ENCODE measurements around the gene BCAP31.
A peak's percentile ranks its signal among the peaks of the same experiment; 100 is the strongest.

Gene BCAP31

GRCh38 chrX:153739754-153740486, 15.7 kb upstream of the BCAP31 start:
- H3K9me3 ChIP-seq (ENCODE audit: control insufficient read depth, low read length), result no peaks in the 10 kb centered on the region
- no peak overlapping the region for H3K9ac ChIP-seq (ENCODE audit: low read length)

GRCh38 chrX:153738056-153738605, 13.9 kb upstream of the BCAP31 start:
- H3K9me3 ChIP-seq (ENCODE audit: control insufficient read depth, low read length), result no peaks in the 10 kb centered on the region
- H3K9ac ChIP-seq (ENCODE audit: low read length), result no peak overlapping the region
- no peaks in the 10 kb centered on the region for H3K27me3 ChIP-seq (replicated peaks; ENCODE audit: control insufficient read depth, insufficient read depth, low read length)
- H3K4me3 ChIP-seq (ENCODE audit: low read length), result no peak overlapping the region
- no peak for DNase-seq (ENCODE audit: low read depth)
- peaks cover under 1% of the 10 kb centered on the region for H3K4me1 ChIP-seq (ENCODE audit: control insufficient read depth, insufficient read depth, low read length)
- H3K36me3 ChIP-seq (ENCODE audit: control insufficient read depth, insufficient read depth, low read length, severe bottlenecking), result peaks cover 16% of the 10 kb centered on the region

More at GRCh38 chrX:153739754-153740486, 15.7 kb upstream of the BCAP31 start:
- H3K4me1 ChIP-seq (ENCODE audit: control insufficient read depth, insufficient read depth, low read length), result peaks cover 5% of the 10 kb centered on the region
- H3K27me3 ChIP-seq (replicated peaks; ENCODE audit: control insufficient read depth, insufficient read depth, low read length), result no peaks in the 10 kb centered on the region
- DNase-seq (ENCODE audit: low read depth), result no peak
- no peak overlapping the region for H3K4me3 ChIP-seq (ENCODE audit: low read length)
- peaks cover 16% of the 10 kb centered on the region for H3K36me3 ChIP-seq (ENCODE audit: control insufficient read depth, insufficient read depth, low read length, severe bottlenecking)

DNA sequence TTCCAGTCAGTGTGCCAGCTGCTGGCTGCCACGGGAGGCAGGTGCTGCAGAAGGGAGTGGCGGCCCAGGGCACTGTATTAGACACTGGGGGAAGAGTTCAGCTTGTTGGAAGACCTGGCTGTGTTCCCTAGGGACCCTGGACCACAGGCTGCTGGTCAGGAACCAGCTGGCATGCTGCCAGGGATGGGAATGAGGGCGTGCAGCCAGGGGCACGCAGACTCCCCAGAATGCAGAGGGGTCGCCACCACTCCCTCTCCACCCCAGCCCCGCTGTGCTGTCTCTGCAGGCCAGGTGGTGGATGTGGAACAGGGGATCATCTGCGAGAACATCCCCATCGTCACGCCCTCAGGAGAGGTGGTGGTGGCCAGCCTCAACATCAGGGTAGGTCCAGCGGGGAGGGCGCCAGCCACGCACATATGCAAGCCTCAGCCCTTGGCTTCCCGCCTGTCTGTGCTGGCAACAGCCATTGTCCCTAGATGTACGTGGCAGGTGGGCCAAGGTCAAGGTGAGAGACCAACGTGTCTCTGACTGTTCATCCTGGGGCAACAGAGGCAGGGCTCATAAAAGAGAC, 12.8 kb upstream of the BCAP31 start:
- Histone ChIP-seq H3K9me3 (ENCODE audit: control insufficient read depth, low read length) (peaks cover 3% of the 10 kb centered on the region), H3K4me1 (ENCODE audit: control insufficient read depth, insufficient read depth, low read length) (no peaks in the 10 kb centered on the region), H3K27me3 (replicated peaks; ENCODE audit: control insufficient read depth, insufficient read depth, low read length) (no peaks in the 10 kb centered on the region), H3K9ac (ENCODE audit: low read length) (no peak overlapping the region), H3K4me3 (ENCODE audit: low read length) (no peak overlapping the region), H3K36me3 (ENCODE audit: control insufficient read depth, insufficient read depth, low read length, severe bottlenecking) (peaks cover 16% of the 10 kb centered on the region)
- DNase-seq (ENCODE audit: low read depth), result no peak

DNA sequence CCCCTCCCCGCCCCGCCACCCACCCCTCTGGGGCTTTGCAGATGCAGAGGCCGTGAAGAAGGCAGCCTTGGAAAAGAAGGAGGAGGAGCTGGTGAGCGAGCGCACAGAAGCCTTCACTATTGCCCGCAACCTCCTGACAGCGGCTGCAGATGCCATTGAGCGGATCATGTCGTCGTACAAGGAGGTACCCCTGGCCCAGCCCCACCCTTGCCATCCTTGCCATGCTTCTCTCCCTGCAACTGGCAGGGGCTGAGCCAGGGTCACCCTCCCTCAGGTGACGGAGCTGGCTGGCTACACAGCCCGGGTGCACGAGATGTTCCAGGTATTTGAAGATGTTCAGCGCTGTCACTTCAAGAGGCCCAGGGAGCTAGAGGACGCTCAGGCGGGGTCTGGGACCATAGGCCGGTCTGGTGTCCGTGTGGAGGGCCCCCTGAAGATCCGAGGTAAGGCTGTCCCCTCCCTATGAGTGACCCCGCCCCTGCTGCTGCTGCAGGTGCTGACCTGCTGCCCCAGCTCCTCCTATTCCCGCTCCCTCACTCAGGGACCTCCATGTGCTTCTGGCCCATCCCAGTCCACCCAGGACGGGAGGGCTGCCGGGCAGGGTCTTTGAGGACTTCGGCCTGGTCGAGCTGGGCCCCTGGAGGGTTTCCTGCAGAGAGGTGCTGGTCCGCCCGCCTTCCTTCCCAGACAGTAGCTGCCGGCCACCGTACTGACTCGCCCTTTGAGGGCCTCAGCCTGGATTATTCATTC, 12.1 kb upstream of the BCAP31 start:
- Histone ChIP-seq H3K4me1 (ENCODE audit: control insufficient read depth, insufficient read depth, low read length) (peaks cover 2% of the 10 kb centered on the region), H3K4me3 (ENCODE audit: low read length) (no peak overlapping the region), H3K27me3 (replicated peaks; ENCODE audit: control insufficient read depth, insufficient read depth, low read length) (no peaks in the 10 kb centered on the region), H3K9me3 (ENCODE audit: control insufficient read depth, low read length) (peaks cover 10% of the 10 kb centered on the region), H3K9ac (ENCODE audit: low read length) (no peak overlapping the region), H3K36me3 (ENCODE audit: control insufficient read depth, insufficient read depth, low read length, severe bottlenecking) (peaks cover 16% of the 10 kb centered on the region)
- no peak for DNase-seq (ENCODE audit: low read depth)

DNA sequence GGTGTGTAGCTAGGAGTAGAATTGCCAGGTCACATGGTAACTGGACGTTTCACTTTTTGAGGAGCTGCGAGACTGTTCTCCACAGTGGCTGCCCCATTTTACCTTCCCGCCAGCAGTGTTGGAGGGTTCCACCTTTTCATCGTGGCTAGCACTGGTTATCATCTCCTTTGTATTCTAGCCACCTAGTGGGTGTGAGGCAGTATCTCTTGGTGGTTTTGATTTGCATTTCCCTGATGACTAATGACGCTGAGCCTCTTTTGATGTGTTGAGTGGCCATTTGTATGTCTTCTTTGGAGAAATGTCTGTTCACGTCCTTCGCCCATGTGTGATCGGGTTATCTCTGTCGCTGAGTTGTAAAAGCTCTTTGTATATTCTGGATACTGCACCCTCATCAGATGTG, 11.1 kb upstream of the BCAP31 start:
- no peaks in the 10 kb centered on the region for H3K27me3 ChIP-seq (replicated peaks; ENCODE audit: control insufficient read depth, insufficient read depth, low read length)
- no peak overlapping the region for H3K4me3 ChIP-seq (ENCODE audit: low read length)
- peaks cover 8% of the 10 kb centered on the region for H3K4me1 ChIP-seq (ENCODE audit: control insufficient read depth, insufficient read depth, low read length)
- peaks cover 12% of the 10 kb centered on the region for H3K9me3 ChIP-seq (ENCODE audit: control insufficient read depth, low read length)
- DNase-seq (ENCODE audit: low read depth), result no peak
- peaks cover 12% of the 10 kb centered on the region for H3K36me3 ChIP-seq (ENCODE audit: control insufficient read depth, insufficient read depth, low read length, severe bottlenecking)
- no peak overlapping the region for H3K9ac ChIP-seq (ENCODE audit: low read length)

- peaks cover 8% of the 10 kb centered on the region for H3K4me1 ChIP-seq (ENCODE audit: control insufficient read depth, insufficient read depth, low read length)
- peaks cover 12% of the 10 kb centered on the region for H3K36me3 ChIP-seq (ENCODE audit: control insufficient read depth, insufficient read depth, low read length, severe bottlenecking)
- DNase-seq (ENCODE audit: low read depth), result no peak
- H3K9ac ChIP-seq (ENCODE audit: low read length), result no peak overlapping the region
- peaks cover 12% of the 10 kb centered on the region for H3K9me3 ChIP-seq (ENCODE audit: control insufficient read depth, low read length)
- H3K4me3 ChIP-seq (ENCODE audit: low read length), result no peak overlapping the region
- no peaks in the 10 kb centered on the region for H3K27me3 ChIP-seq (replicated peaks; ENCODE audit: control insufficient read depth, insufficient read depth, low read length)
These were observed 10.7 kb upstream of the BCAP31 start for GRCh38 chrX:153734871-153735270.

- H3K9ac ChIP-seq (ENCODE audit: low read length), result no peak overlapping the region
These were observed 9.6 kb upstream of the BCAP31 start for GRCh38 chrX:153733651-153734240.

DNA sequence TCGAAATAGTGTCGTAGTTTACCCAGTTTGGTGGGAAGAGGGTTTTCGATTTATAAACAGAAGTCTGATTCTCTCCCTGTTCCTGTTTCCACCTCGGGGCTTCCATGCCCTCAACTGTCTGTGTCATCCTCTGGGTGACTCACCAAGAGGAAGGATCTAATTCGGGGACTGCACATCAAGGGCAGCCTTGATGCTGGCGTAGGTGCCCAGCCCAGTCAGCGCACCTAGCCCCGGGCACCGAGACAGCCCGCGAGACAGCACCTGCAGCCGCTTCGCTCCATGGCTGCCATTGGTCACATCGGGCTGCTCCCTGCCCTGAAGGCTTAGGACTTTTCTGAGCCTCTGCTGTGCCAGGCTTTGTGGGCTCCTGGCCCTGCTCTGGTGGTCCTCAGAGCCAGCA, 8.2 kb upstream of the BCAP31 start:
- Histone ChIP-seq H3K27me3 (replicated peaks; ENCODE audit: control insufficient read depth, insufficient read depth, low read length) (no peaks in the 10 kb centered on the region), H3K4me1 (ENCODE audit: control insufficient read depth, insufficient read depth, low read length) (peaks cover 14% of the 10 kb centered on the region), H3K9ac (ENCODE audit: low read length) (no peak overlapping the region), H3K36me3 (ENCODE audit: control insufficient read depth, insufficient read depth, low read length, severe bottlenecking) (peaks cover 18% of the 10 kb centered on the region), H3K4me3 (ENCODE audit: low read length) (no peak overlapping the region), H3K9me3 (ENCODE audit: control insufficient read depth, low read length) (peaks cover 12% of the 10 kb centered on the region)
- DNase-seq (ENCODE audit: low read depth), result no peak

More at GRCh38 chrX:153733651-153734240, 9.6 kb upstream of the BCAP31 start:
- Histone ChIP-seq H3K36me3 (ENCODE audit: control insufficient read depth, insufficient read depth, low read length, severe bottlenecking) (peaks cover 20% of the 10 kb centered on the region), H3K4me1 (ENCODE audit: control insufficient read depth, insufficient read depth, low read length) (peaks cover 8% of the 10 kb centered on the region), H3K9me3 (ENCODE audit: control insufficient read depth, low read length) (peaks cover 12% of the 10 kb centered on the region), H3K4me3 (ENCODE audit: low read length) (no peak overlapping the region), H3K27me3 (replicated peaks; ENCODE audit: control insufficient read depth, insufficient read depth, low read length) (no peaks in the 10 kb centered on the region)
- no peak for DNase-seq (ENCODE audit: low read depth)

DNA sequence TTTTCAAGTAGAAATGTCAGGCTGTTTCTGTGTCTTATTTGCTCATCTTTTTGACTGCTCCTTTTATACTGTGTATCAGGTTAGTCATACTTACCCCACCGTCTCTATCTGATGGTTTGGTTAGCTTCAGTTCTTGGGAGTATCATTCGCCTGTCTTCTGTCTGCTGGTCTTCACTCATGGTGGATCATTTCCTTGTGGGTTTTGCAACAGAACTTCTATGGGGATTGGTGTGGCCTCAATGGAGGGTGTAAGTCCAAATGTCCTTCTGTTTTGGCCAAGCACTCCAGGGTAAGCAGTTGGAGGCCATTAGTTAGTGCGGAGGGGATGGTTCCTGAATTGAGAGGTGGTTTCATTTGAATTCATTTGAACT, 7.6 kb upstream of the BCAP31 start:
- no peaks in the 10 kb centered on the region for H3K27me3 ChIP-seq (replicated peaks; ENCODE audit: control insufficient read depth, insufficient read depth, low read length)
- peaks cover 20% of the 10 kb centered on the region for H3K4me1 ChIP-seq (ENCODE audit: control insufficient read depth, insufficient read depth, low read length)
- no peak for DNase-seq (ENCODE audit: low read depth)
- no peak overlapping the region for H3K4me3 ChIP-seq (ENCODE audit: low read length)
- no peak overlapping the region for H3K9ac ChIP-seq (ENCODE audit: low read length)
- peaks cover 12% of the 10 kb centered on the region for H3K9me3 ChIP-seq (ENCODE audit: control insufficient read depth, low read length)
- peaks cover 13% of the 10 kb centered on the region for H3K36me3 ChIP-seq (ENCODE audit: control insufficient read depth, insufficient read depth, low read length, severe bottlenecking)

DNA sequence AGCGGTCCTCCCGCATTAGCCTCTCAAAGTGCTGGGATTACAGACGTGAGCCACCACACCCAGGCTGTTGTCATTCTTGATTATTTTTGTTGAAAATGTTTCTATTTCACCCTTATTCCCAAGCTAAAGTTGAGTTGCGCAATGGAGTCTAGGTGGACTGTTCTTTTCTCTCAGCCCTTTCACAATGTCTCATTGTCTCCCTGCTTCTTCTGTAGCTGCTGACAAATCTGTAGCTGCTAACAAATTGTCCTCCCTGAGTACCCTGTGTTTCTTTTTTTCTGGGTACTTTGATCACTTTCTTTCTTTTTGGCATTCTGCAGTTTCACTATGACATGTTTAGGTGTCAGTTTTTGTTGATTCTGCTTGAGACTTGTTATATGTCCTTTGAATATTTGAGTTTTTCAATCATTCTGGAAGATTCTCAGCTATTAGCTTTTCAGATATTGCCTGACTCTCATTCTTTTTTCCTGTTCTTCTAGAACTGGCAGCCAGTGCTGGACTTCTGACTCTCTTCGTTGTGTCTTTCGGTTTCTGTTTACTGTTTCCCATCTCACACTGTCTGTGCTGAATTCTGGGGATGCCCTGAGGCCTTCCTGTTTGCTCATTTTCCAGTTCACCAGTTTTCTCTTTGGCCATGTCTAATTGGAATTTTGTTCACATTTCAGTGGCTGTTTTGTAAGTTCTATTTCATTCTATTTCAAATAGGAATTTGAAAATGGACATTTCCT, 7.1 kb upstream of the BCAP31 start:
- H3K4me3 ChIP-seq (ENCODE audit: low read length), result no peak overlapping the region

More for the DNA sequence above, 7.1 kb upstream of the BCAP31 start:
- Histone ChIP-seq H3K27me3 (replicated peaks; ENCODE audit: control insufficient read depth, insufficient read depth, low read length) (no peaks in the 10 kb centered on the region), H3K9me3 (ENCODE audit: control insufficient read depth, low read length) (peaks cover 12% of the 10 kb centered on the region), H3K36me3 (ENCODE audit: control insufficient read depth, insufficient read depth, low read length, severe bottlenecking) (peaks cover 8% of the 10 kb centered on the region), H3K4me1 (ENCODE audit: control insufficient read depth, insufficient read depth, low read length) (peaks cover 25% of the 10 kb centered on the region), H3K9ac (ENCODE audit: low read length) (no peak overlapping the region)
- DNase-seq (ENCODE audit: low read depth), result peak; percentile 83
